Anterior cingulate cortex (tissue), 58 donors: ENCODE measurements around the gene TYK2.
A peak's percentile ranks its signal among the peaks of the same experiment; 100 is the strongest.
"Not testable (repeated sequence)": the region's sequence is repeated elsewhere in the genome, so short reads cannot be mapped to it uniquely, and the experiment has no call there.

Experiments
- DNase-seq, 58 donors: peaks; one replicate each; lab custom pipeline; 2025; lab: John Stamatoyannopoulos, UW

Gene TYK2

DNA sequence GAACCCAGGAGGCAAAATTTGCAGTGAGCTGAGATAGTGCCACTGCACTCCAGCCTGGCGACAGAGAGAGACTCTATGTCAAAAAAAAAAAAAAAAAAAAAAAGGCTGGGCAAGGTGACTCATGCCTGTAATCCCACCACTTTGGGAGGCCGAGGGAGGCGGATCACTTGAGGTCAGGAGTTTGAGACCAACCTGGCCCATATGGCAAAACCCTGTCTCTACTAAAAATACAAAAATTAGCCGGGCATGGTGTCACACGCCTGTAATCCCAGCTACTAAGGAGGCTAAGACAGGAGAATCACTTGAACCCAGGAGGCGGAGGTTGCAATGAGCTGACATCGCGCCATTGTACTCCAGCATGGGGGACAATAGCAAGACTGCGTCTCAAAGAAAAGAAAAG, 43.6 kb downstream of the TYK2 start:
- not testable (repeated sequence) for DNase-seq

DNA sequence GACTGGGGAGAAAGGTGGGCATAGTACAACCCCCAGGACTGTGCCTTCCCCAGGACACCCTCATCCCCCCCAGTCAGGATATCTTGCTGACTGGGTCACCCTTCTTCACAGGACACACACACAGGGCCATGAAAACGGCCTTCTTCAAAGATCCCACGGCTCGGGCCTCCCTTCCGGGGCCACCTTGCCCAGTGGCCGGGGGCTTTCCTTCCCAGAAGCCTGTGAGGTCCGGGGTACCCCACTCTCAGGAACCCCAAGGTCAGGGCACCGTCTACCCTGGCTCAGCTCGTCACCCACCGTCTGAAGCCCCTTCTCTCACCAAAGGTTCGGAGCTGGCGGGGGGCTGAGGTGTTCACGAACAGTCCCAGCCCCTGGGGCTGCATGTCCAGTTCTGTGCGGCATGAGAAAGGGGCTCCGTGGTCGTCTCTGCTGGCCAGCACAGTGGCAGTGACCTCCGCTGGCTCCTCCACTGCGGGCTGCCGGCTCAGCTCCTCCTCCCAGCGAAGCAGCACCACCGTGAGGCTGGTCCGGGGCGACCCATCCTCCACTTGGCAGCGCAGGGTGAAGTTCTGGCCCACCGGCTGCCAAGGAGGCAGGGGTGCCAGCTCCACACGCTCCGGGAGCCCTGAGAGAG, 44.9 kb downstream of the TYK2 start:
- DNase-seq = peak in 19 of 58 donors; percentile 0 to 54 (median 13)

DNA sequence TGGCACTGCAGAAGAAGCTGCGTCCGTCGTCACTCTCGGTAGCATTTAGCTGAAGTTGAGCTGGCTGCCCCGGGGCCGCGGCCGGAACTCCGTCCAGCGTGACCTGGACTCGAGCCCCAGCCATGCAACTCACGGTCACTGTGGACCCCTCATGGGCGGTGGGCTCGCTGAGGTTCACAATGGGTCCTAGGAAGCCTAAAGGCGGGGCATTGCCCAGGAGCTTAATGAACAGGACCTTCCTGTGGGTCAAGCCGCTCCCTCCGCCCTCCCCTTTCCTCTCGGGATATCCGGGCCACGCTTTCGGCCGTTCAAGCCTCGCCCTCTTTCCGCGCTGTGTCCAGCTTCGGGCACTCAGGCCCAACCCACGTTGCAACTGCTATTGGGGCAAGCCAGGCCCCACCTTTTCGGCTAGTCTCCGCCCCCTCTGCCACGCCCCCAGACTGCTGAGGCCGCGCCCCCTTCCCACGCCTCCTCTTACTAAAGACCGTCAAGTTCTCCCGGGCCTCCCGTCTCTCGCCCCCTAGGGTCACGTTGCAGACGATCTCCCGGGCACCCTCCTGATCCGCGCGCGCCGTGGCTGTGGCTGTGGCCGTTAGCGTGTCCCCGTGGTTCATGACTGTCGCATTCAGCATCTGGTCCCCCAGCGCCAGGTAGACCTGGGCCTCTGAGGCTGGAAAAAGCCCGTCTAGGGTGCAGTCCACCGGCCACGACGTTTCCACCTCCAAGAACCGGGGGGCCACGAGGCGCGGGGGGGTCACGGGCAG, 45.6 kb downstream of the TYK2 start:
- peak in 52 of 58 donors; percentile 8 to 82 (median 64) for DNase-seq

DNA sequence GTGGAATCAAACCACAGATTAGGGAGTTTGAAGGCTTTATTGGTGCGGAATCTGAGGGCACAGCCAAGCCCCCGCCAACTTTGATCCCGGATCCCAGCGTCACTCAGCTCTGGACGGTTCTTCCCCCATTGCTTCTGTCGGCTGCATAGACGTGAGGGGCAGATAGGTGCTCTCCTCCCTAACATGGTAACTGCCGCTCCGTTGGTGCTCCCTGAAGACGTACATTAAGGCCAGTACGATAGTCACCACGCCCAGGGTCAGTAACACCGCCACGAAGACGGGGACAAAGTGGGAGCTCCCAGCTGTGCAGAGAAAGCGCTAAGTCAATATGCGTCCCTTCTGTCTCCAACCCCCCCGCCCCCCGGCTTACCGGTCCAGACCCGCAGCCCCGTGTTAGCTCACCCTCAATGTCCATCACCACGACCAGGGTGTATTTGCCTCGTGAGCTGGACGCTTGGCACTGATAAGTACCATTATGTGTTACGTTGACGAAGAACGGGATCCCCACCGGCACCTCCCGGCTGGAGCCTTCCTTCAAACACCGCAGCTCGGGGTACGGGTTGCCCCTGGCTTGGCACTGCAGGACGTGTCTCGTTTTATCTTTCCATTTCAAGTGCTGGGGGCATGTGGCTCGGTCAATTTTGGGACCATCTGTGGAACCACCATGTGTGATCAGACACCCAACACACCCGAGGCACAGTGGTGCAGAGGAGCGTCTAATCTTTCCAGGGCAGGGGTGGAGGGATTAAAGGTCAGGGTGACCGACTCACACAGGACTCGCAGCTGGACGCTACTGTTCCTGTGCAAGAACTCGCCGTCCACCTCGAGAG, 46.4 kb downstream of the TYK2 start:
- DNase-seq = peak in 1 of 58 donors; percentile 50

DNA sequence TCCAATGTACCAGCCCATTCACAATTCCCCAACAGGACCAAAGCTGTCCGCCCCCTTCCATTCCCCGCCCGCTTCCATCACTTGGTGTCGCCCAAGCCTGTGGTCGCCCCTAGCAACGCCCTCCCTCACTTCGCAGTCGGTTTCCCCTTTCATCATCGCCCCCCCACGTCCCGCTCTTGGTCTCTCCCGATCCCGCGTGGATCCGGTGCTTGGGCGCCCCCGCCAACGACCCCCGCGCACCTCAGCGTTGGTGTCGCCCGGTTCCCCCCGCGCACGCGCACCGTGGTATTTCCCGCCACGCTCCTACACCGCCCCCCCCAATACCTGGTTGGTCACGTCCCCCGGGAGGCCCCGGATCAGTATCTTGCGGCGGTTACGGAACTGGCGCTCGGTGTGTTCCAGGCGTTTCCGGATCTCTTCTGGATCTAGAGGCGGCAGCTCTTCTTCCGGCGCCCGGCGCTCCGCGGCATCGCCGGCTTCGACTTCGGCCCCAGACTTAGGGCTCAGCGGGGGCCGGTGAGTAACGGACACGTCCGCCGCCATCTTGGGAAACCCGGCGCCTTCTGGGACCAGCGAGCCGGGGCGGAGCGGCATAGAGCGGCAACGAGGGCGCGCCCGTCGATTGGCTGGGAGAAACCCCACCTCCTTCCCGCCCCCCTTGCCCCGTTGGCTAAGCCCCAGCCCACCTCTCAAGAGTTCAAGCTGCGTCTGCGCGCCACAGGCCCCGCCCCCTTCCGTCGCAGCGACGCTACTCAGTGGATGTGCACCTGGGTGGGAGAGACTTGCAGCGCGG, 47.2 kb downstream of the TYK2 start, which contains the start of gene RAVER1:
Gene RAVER1 (minus strand): TSS at position 565 of the 793 bp plus-strand sequence. CDS start 22 bp downstream, at position 543.
- peak; percentile 77 to 99 (median 95) for DNase-seq

DNA sequence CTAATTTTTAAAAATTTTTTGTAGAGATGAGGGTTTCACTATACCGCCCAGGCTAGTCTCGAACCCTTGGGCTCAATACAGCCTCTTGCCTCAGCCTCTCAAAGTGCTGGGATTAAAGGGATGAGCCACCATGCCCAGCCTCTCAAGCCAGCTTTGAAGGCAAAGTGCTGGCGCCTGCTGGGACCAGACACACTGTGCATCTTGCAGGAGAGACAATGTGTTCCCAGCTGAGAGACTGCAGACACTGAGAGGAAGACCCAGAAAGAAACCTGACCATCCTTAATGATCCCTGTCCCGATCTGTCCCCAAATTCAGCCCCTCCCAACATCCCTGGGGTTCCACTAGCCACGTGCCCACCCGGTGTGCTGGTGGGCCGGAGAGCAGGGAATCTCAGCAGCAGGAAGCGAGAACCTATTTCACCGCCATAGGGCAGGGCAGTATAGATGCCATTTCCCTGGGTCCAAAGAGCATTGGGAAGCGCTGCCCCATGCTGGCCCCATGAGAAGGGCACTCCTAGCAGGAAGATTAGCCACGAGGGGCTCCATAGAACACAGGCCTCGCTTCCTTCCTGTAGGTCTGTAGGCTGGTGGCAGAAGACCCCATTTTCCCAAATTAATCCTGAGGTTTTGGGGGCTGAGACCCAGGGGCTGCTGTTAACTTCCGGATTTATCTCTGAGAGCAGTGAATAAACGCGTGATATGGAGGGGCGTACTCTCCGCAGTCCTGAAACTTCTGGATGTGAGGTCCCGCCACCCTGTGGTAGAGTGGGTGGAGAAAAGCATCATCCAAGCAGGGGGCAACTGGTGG, 48.0 kb downstream of the TYK2 start:
- DNase-seq = peak in 1 of 58 donors; percentile 5

DNA sequence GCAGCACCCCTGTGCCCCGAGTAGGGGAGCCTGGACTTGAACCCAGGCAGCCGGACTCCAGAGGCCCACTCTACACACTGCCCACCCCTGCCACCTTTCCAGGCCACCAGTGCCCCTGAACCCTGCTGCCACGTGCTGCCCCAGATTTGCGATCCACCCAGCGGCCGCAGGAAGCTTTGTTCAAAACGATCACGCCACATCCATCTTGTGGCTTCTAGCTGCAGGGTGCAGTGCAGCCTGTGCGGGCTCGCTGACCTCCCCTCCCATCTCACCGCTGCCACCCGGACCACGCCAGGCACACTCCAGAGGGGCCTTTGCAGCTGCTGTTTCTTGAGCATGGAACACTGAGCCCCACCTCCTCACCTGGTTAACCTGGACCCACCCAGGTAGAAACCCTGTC, 50.8 kb downstream of the TYK2 start:
- no peak for DNase-seq

DNA sequence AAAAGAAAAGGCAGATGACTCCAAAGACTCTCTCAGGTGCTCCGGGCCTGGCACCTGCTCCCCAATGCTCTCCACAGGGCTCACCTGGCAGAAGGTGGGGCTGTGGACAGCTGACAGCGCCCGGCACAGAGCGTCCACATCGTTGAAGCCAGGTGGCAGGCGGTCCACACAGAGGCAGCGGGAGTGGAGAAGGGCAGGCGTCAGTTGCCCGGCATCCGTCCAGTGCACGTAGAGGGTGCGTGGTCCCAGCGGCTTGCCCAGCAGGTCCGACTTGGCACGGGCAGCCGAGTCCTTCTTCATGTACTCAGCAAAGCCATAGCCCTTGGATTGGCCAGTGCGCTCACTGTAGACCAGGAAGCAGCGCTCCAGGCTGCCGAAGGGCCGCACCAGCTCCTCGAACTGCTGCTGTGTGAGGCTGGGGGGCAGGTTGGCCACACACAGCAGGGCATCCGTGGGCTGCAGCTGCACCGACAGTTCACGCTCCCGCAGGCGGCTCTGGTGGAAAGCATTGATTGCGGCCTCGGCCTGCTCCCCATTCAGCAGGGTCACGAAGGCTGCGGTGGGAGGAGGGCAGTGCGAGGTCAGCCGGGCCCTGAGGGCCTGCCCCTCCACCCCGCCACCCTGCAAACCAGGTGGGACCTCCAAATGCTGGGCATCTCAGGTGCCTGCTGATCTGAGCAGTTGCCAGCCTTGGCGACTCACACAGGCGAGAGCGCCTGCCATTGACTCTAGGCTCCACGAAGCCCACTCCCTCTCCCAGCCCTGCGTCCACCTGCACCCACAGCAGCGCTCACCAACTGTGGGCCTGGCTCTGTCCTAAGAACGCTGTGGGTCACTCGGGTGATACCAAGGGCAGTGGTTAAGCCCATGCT, 51.6 kb downstream of the TYK2 start:
- no peak for DNase-seq

DNA sequence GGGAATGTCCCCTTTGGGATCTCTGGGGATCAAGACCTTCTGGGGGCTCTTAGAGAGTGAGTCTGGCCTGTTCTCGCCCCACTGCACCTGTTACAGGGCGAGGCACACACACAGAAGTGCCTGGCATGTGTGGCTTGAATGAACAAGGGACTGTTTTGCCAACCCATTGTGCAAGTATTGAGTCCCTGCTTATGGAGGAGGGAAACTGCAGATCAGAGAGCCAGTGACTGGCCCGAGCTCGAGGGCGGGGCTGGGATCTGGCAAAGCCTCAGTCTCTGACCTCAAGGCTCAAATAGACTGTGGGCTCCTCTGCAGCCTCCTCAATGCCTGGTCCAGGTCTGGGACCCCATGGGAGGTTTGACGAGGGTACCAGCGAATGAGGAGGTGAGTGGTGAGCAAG, 52.6 kb downstream of the TYK2 start:
- no peak for DNase-seq

DNA sequence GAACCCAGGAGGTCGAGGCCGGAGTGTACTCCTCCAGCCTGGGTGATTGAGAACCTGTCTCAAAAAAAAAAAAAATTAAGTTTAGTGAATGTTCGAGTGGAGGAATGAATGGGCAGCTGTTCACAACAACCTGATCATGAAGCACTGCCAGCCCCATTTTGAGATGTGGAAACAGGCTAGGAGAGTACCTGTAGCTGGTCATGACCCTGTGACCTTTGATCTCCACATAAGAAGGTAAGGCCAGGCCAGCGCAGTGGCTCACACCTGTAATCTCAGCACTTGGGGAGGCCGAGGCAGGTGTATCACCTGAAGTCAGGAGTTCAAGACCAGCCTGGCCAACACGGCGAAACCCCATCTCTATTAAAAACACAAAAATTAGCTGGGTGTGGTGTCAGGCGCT, 54.6 kb downstream of the TYK2 start:
- no peak for DNase-seq

DNA sequence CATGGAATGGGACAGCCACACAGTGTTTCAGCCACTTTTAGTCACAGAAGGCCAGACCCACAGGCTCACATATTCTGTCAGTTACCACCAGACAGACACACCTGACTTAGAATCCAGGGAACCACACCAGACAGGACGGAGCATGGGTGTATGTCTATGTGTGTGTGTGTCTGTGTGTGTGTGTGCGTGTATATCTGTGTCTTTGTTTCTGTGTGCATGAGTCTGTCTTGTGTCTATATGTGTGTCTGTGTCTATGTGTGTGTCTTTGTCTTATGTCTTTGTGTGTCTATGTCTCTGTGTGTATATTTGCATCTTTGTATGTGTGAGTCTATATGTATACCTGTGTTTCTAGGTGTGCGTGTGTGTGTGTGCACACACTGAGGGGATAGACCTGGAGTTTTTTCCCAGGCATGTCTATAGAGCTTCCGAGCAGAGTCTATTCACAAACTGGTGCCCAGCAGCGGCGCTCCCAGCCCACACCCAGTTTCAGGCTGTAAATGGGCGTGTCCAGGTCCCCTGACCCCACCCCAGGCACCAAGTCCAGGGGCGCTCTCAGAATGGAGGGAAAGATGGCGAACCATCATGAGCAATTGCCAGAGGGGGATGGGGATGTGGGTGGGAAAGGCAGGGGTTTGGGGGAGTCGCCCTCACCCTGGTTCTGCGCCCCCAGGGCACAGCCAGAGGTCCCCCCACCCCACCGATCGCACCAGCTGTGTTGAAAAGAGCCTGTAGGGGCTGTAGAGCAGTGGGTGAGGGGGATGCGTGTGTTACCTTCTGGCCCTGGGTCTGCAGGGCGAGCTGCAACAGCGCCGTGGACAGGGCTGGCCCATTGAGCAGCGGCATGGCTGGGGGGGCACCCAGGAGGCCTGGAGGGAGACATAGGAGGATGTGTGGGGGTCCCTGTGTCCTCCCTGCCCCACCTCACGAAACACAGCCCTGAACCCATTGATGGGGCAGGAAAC, 58.2 kb downstream of the TYK2 start:
- DNase-seq = no peak

DNA sequence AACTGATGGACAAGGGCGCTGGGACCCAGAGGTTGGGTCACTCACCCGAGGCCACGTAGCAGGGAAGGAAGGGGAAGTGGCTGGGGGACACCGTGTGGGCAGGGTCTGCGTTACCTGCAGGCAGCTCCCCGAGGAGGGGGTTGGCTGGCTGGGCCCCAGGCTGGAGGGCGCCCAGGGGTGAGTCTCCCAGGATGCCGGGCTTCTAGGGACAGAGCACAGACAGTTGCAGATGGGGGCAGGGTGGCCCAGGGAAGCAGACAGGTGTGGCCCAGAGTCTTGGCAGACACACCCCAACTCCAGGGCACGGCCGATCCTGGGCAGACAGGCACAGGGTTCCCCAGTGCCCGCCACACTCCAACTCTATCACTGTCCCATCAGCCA, 59.0 kb downstream of the TYK2 start:
- no peak for DNase-seq

DNA sequence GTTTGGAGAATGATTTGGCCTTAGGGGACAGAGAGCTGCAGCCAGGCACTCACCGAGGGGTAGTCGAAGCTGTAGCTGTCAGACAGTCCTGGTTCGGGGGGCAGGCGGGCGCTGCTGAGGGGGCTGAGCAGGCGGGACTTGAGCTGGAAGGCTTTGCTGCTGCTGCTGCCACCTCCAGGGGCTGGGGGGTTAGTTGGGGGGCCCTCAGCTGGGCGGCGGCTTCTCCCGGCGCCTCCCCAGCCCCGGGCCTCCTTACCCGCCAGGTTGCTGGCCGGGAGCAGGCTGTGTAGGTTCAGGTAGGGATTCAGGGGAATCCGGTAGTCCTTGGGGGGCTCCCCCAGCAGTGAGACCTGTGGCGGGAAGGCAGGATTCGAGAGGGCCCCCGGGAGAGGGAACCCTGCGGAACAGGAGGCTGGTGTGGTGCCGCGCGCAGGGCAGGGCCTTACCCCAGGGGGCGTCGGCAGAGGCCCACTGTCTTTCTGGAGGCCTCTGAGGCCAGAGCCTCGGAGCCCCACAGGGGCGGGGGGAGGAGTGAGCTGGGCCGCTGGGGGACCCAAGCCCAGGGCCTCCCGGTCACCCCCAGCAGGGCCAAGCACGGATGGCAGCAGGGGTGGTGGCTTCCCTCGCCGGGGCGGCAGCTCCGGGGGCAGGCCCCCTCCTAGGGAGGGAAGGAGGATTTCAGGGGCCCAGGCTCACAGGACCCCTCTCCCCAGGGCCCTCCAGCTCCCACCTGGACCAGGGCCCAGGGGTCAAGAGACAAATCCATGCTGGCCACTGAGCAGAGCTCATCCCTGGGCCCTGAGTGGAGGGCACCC, 59.6 kb downstream of the TYK2 start:
- DNase-seq = no peak

DNA sequence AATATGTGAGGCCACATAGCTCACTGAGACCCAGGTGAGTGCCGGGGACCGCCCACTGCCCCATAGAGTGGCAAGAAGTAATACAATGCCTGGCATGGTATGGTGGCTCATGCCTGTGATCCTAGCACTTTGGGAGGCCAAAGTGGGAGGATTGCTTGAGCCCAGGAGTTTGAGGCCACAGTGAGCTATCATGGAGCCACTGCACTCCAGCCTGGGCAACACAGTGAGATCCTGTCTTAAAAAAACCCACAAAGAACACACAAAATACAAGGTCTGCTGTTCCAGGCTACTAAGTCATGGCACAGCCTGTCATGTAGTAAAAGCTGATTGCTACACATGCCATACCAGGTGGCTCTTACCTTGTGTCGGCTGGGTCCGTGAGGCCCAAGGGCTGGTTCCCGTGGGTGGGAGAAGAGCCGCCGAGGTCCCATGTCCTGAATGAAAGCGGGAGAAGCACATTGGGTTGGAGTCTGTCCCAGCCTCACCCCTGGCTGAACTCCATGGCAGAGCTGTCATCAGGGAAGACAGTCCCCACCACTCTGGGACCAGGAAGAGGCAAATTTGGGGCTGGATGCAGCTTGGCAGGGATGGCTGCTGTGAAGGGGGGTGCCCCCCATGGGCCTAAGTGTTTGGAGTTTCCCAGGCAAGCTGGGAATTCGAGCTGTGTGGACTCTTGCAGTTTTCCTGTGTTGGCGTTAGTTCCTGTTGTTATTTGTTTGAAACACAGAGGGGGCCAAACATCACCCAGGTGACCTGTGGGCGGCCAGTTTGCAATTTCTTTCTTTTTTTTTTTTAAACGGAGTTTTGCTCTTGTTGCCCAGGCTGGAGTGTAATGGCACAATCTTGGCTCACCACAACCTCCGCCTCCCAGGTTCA, 61.3 kb downstream of the TYK2 start:
- DNase-seq = no peak

DNA sequence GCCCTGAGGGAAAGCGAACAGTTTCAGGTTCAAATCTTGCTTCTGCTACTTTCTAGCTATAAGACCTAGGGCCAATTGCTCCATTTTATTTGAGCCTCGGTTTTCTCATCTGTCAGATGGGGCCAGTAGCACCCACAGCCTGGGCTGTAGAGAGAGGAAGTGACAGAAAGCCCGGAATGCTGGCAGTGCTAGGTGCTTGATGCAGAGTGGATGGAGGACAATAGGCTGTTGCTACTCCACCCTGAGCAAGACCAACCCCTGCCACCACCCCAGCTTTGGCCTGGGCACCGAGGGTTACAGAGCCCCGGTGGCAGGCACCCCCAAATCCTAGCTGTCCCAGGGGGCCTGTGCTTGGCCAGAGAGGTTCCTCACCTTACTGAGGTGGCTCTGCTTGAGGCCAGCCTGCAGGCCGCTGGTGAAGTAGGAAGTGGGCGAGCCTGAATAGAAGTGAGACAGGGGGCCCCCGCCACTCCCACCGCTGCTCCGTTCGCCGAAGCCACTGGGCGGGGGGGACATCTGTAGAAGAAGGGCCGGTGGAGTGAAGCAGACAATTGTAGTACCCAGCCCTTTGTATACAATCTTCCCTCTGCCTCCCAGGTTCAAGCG, 62.4 kb downstream of the TYK2 start:
- DNase-seq = no peak
